GM18499 (cell line): Measurements from ENCODE around the gene EPHX1.

Experiments
- ATAC-seq: cut with Tn5 transposase; IDR thresholded peaks from one replicate; pipeline ENCODE4 v1.9.1; 2021; ENCODE audit warnings: moderate number of reproducible peaks; ENCODE audit not compliant: insufficient read depth, unreplicated experiment

Gene EPHX1

GRCh38 chr1:225840223-225840610 lies 30.3 kb downstream of the EPHX1 start:
- ATAC-seq = no peak

DNA sequence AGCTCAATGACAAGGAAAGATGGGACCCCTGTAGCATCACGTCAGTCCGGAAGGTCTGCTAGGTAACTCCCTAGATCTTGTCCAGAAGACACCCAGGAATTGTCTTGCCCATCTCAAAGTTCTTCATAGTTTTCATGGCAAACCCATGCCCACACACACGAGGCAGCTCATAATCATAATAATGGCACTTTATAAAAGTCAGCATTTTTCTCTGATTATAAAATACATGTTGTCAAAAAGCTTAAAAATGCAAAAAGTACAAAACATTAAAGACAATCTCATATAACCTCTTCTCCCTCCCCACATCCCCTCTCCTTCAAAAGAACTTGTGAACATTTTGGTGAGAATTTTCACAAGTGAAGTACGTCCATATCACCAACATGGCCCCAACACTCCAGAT lies 30.8 kb downstream of the EPHX1 start:
- ATAC-seq = no peak

DNA sequence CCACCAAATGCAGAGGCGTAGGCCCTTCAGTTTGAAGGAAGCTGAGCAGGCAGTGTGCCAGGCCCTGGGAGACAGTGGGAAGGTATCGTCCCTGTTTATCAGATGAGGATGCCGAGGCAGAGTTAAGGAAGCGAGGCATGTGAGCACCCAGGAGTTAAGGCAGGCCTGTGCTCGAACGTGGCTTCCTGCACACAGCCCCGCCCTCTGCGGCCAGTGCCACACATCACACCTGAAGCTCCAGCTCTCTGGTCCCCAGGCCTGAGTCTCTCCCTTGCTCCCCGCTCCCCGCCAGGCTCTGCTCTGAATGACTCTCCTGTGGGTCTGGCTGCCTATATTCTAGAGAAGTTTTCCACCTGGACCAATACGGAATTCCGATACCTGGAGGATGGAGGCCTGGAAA lies 32.1 kb downstream of the EPHX1 start:
- ATAC-seq = no peak

DNA sequence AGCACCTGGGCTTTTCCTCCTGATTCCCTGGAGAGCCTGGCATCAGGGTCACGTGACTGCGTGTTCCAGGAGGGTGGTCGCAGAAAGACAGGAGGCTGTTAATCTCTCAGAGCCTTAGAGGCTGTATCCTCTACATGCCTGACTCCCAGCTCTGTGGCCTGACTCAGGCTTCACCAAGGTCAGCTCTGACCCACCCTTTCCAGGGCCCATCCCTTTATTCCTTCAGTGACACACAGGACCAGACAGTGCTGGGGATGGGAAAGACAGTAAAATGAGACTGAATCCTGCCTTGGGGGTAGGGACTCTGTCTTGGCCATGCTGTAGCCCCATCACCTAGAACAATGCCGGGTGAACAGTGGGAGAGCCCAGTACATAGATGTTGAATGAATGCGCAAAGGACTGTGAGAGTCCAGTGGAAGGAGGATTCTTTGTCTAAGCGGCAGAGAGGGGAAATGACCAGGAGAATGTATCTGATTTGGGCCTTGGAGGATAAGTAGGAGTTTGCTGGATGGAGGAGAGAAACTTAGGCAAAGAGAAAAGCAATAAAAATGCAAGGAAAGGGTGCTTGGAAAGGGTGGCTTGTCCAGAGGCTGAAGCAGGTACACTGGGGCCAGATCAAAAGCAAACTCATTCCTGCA lies 33.0 kb downstream of the EPHX1 start:
- ATAC-seq = no peak

DNA sequence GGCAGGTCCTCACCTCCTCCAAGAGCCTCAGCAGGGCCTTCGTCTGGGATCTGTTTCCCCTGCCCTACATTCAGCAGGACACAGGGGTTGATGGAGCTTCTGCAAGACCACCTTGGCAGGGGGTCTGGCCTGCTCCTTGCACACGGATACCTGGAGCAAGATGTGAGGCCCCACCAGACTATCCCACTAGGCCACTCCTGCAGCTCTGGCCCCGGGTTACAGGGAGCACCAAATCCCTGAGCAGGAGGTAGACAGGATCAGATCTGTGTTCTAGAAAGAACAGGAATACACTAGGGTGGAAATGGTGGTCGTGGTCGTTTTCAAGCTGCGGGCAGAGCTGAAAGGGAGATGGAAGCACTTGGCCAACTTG lies 33.5 kb downstream of the EPHX1 start:
- ATAC-seq = no peak

GRCh38 chr1:225844236-225845061 lies 34.5 kb downstream of the EPHX1 start:
- ATAC-seq = no peak

DNA sequence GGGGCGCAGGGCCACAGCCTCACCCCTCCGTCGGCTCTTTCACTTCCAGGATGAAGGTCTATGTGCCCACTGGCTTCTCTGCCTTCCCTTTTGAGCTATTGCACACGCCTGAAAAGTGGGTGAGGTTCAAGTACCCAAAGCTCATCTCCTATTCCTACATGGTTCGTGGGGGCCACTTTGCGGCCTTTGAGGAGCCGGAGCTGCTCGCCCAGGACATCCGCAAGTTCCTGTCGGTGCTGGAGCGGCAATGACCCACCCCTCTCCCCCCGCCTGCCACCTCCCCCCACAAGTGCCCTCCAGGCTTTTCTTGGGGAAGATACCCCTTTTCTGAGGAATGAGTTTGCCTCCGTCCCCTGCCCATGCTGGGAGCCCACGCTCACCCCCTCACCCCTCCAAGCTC lies 35.2 kb downstream of the EPHX1 start:
- ATAC-seq = no peak

DNA sequence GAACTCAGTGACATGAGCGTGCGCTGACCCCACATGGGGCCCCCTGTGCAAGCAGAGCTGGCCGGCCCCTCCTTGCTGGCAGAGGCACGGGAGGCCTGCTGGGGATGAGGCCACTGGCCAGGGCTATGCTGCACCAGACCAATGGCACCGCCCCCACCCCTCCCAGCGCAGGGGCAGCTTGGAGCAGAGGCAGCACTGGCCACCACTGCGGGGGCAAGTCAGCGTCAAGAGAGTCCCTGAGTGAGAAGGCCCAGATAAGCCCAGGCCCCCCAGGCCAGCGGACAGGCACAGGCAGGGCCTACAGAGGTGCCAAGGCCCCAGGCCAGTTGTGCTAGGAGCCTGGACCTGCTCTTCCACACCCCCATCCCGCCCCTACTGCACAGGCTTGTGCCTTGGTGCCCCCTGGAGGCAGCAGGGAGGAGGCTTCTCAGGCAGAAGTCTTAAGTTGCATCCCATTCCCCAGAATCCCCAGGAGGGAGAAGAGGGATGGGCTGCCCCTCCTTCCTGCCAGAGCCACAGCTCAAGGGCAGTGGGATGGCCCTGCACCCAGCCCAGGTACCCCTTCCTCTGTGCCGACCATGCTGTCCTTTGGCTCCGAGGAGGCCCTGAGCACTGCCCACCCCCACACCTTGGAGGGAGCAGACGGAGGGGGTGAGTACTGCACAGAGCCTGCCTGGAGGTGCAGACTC lies 35.8 kb downstream of the EPHX1 start:
- no peak for ATAC-seq

DNA sequence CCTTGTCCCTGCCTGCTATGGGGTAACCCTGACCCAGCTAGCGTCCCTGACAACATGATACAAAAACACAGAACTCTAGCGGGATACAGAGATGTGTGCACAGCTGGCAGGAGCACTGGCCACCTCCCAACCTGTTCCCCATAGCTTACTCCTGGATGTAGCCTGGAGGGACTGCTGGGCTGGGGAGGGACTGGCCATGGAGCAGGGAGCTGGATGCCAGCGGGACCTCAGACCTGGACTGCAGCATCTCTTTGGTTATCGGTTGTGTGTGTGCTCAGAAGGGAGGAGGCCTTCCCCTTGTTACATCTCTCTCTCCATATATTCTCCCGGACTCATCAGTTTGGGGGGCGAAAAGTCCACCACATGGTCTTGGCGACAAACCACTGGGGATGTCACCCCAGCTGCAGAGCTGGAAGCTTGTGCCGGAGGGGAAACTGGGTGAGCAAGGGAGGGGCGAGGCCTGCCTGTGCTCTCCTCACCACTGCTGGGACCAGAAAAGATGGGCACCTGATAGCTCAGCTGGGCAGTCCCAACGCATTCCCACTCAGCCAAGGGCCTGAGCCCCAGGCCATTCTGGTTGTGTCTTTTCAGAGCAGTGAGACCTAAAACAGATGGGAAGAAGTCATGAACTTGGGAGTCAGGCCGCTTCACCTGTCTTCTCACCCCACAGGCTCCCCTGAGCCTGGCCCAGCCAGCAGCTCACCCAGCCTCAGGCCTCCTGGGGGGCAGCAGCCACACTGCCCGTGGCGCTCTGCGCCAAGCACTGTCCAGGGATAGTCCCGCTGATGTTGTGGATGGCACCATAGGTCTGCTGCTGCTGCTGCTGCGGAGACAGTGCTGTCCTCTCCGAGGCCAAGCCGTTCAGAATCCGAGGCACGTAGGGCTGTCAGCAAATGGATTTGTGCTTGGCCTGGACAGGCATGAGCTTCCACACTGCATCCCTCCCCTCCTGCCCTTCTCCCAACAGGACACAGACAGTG lies 36.7 kb downstream of the EPHX1 start:
- no peak for ATAC-seq

GRCh38 chr1:225847610-225848009 lies 37.7 kb downstream of the EPHX1 start:
- ATAC-seq = no peak

DNA sequence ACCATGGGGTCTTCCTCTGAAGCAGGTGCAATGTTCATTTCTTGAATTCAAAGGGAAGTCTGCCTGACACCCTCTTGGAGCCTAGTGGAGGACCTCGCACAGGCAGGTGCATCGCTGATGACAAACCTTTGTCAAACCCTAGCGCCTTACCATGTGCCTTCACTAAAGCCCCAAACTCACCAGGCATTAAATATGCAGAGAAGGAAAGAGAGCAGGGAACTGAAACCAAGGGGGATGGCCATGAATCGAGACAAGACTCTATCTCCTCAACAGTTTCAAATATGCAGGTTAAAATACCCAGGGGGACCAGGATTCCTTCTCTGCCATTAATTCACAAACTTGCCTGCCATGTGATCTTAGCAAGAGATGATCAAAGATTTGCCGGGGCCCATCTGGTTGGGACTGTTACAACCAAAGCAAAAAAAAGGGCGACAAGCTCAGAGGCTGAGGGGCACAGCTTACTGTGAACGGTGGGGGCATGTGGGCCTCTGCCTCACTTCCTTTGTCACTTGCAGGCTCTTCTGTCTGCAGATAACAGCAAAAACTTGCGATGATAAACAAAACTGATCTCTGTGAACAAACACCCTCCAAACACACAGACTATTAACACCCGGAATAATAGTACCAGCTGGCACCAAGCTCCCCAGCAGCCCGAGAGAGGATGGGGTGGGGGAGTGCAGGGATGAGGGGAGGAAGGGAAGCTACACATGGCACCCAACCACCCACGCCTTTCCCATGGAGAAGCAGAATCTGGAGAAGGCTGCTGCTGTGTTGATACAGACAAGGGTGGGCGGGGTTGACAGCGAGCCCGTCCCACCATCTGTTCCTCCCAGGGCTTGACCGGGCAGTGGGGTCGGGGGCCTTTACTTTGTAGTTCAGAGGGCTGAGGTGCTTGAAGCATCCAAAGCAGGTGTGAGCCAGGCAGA lies 38.4 kb downstream of the EPHX1 start:
- no peak for ATAC-seq

GRCh38 chr1:225849925-225850324 lies 40.0 kb downstream of the EPHX1 start:
- ATAC-seq = no peak

GRCh38 chr1:225850370-225850769 lies 40.4 kb downstream of the EPHX1 start:
- no peak for ATAC-seq

- ATAC-seq = peak; percentile 59
Measured at GRCh38 chr1:225851805-225852204, 41.9 kb downstream of the EPHX1 start.

GRCh38 chr1:225852413-225853124 lies 42.6 kb downstream of the EPHX1 start:
- no peak for ATAC-seq

DNA sequence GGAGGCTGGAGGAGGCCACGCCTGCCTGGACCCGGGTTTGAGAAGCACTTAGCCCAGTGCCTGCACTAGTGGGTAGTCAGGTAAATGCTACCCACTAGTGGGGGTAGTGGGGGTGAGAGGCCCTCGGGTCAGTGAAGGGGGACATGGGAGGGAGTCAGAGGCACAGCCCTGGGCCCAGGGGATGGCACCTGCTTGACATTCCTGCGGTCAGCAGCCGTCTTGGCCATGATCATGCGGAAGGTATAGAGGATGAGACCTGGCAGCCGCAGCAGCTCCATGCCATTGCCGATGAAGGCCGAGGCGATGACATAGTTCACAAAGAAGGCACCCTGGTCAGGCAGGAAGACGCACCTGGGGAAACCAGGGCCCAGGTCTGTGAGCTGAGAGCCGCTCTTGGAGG lies 43.5 kb downstream of the EPHX1 start:
- ATAC-seq = no peak

DNA sequence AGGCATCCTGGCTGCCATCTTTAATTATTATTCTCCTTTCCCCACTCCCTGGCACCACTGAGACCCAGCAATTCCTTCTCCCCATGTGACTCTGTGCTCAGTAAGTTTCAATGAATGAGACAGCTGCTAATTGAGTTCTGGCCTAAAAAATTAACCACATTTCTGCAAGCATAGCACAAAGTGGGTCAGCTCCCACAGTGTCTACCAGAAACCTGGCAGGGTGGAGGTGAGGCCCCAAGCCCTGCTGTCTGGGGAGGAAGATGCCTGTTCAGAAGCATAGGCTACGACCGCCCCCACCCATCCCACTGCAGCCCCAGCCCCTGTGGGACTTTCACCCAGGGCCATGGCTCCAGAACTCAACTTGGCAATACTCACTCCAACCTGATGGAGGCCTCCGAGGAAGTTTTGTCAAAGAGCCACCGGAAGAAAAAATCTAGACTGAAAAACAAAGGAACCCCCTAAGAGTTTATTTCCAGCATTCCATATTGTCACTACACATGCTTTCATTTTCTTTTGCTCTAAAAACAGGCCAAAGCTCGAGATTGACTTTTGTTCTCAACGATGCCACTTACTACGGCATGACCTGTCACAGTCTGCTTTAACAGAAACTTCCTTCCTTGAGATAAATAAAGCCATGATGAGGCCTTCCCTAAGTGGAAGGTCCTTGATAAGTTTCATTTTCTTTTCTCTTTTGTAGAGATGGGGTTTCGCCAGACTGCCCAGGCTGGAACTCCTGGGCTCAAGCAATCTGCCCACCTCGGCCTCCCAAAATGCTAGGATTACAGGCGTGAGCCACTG lies 45.8 kb downstream of the EPHX1 start:
- ATAC-seq = no peak

DNA sequence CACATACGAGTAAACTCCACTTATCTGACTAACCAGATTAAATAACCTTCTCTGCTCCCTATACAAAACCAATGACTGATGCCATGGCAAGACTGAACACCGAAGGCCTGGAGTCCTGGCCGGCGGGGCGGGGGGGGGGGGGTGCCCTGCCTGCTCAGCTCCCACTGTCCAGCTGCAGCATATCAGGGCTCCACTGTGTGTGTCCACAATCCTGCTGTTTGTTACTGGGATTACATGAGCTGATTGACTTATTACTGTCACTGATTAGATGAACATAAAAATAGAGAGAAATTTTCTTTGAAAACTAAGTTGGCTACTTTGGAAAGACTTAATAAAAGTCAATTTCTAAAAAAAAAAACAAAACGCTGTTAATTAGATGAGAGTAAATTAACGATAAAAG lies 47.3 kb downstream of the EPHX1 start:
- ATAC-seq = no peak
